C4-2B (cell line): ENCODE measurements around the gene TUBA3C.

Source experiments
- H3K27ac ChIP-seq: fragments of 450-650 bp; 2 replicates; pipeline ENCODE4 v1.5.1; 2017
- ZFX ChIP-seq: fragments of 450-650 bp; IDR thresholded peaks from 2 replicates; pipeline ENCODE4 v1.6.1; 2017
- TF ChIP-seq, protein P1 (sequence below): fragments of 450-650 bp; conservative IDR thresholded peaks from 2 replicates; pipeline ENCODE4 v1.5.1; 2017; ENCODE audit warnings: mild to moderate bottlenecking

The TUBA3C gene

GRCh38 chr13:19172007-19172646 is 9.5 kb downstream of the TUBA3C start:
- no peak for TF ChIP-seq ZFX
- TF ChIP-seq, protein P1, sequence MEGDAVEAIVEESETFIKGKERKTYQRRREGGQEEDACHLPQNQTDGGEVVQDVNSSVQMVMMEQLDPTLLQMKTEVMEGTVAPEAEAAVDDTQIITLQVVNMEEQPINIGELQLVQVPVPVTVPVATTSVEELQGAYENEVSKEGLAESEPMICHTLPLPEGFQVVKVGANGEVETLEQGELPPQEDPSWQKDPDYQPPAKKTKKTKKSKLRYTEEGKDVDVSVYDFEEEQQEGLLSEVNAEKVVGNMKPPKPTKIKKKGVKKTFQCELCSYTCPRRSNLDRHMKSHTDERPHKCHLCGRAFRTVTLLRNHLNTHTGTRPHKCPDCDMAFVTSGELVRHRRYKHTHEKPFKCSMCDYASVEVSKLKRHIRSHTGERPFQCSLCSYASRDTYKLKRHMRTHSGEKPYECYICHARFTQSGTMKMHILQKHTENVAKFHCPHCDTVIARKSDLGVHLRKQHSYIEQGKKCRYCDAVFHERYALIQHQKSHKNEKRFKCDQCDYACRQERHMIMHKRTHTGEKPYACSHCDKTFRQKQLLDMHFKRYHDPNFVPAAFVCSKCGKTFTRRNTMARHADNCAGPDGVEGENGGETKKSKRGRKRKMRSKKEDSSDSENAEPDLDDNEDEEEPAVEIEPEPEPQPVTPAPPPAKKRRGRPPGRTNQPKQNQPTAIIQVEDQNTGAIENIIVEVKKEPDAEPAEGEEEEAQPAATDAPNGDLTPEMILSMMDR = no peak
- no peak overlapping the region for H3K27ac ChIP-seq

DNA sequence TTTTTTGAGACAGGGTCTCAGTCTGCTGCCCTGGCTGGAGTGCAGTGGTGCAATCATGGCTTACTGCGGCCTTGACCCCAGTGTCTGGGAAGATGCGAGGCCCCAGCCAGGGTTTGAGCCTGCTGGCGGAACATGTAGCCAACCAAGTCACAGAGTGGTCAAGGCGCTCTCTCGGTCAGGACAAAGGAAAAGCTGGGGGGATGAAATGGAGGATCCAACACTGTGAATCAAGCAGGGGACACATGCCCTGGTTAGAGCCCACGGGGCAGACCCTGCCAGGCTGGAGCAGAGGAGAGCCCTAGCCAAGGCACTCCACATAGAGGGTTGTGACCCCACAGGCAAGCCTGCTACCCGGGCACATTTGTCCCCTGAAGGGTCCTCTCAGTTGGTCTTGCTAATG is 10.1 kb downstream of the TUBA3C start:
- no peak for TF ChIP-seq ZFX
- TF ChIP-seq, protein P1 = no peak
- no peak overlapping the region for H3K27ac ChIP-seq

GRCh38 chr13:19169991-19170390 is 11.6 kb downstream of the TUBA3C start:
- TF ChIP-seq, protein P1 = no peak
- no peak for TF ChIP-seq ZFX
- no peak overlapping the region for H3K27ac ChIP-seq

GRCh38 chr13:19169496-19169895 is 12.1 kb downstream of the TUBA3C start:
- TF ChIP-seq ZFX = no peak
- TF ChIP-seq, protein P1 = no peak
- no peak overlapping the region for H3K27ac ChIP-seq

GRCh38 chr13:19161308-19161707 is 20.3 kb downstream of the TUBA3C start:
- TF ChIP-seq, protein P1 = no peak
- no peak for TF ChIP-seq ZFX

DNA sequence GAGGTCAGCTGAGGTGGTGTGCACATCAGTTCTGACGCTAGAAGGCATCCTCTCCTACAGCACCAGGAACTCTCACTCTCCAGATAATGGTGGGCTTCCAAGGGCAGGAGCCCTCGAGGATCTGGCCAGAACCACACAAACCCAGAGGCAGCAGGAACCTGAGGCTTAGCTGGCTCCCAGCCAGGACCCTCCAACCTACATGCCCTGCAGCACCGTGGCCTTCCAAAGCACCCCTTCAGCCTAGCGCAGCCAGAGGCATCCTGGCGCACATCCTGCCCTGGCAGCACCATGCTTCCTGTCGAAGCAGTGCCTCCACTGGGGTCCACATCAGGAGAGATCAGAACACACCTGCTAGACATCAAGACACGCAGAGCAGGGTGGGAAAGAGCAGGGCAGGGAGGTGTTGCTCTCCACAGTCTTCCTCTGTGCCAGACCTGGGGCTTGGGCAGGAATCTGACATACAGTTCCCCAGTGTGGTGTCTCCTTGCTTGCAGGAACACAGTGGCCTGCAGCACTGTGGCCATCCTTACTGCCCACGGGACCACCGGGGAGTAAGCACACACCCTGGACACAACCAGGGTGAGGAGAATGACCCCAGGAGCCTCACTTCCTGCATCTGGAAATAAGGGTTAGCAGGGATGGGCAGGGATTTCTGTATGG is 21.7 kb downstream of the TUBA3C start:
- H3K27ac ChIP-seq = no peak overlapping the region
- no peak for TF ChIP-seq ZFX

More at GRCh38 chr13:19161308-19161707, 20.3 kb downstream of the TUBA3C start:
- no peak overlapping the region for H3K27ac ChIP-seq

DNA sequence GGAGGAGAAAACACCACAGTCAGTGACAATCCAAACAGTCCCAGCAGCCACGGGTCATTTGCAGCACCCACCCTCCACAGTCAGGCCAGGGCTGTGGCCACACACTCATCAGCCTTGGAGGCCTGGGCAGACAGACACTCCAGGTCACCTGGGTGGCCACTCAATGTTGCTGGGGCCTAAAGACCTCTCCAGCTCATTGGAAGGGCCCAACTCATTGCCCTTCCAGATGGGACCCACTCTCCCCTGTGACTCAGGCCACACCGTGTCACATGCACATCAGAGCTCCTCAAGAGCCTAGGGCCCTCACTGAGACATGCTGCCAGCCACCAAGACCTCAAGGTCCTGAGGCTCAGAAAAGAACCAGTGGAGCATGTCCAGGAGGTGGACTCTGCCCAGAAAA is 22.4 kb downstream of the TUBA3C start:
- TF ChIP-seq, protein P1 = no peak
- TF ChIP-seq ZFX = no peak
- no peak overlapping the region for H3K27ac ChIP-seq
